WTC11 (cell line): ENCODE measurements around the gene SPPL2B. TPM values are rescaled to one million over a fixed set of nuclear protein-coding genes. Genes with fewer than 3 reads are reported as not detected.

Experiments
- ATAC-seq: fragments of 200-7000 bp; cut with Tn5 transposase; 2 replicates; pipeline ENCODE4 v1.10.0; 2021; ENCODE audit warnings: mild to moderate bottlenecking, moderate library complexity
- CTCF ChIA-PET: fragments of 300-600 bp; sonication (Branson Sonifier 250); formaldehyde crosslinking; loops from one replicate; lab custom pipeline; 2021; ENCODE audit warnings: antibody characterized with exemption; lab: Charles Lee
- POLR2A ChIA-PET: fragments of 350-600 bp; sonication (Branson Sonifier 250); formaldehyde crosslinking; loops from one replicate; lab custom pipeline; 2021; ENCODE audit warnings: antibody characterized with exemption; lab: Charles Lee
- DNase-seq: peaks from one replicate; pipeline ENCODE4 v3.0.0; 2021; ENCODE audit warnings: low spot score
- H3K27ac Mint-ChIP-seq: 2 replicates; pipeline ENCODE4 v1.8.0; 2021; ENCODE audit warnings: mixed read lengths
- H3K27me3 Mint-ChIP-seq: 2 replicates; pipeline ENCODE4 v1.8.0; 2021; ENCODE audit warnings: low read depth, mild to moderate bottlenecking, moderate library complexity, mixed read lengths
- H3K36me3 Mint-ChIP-seq: 2 replicates; pipeline ENCODE4 v1.8.0; 2021; ENCODE audit warnings: mixed read lengths
- H3K4me1 Mint-ChIP-seq: 2 replicates; pipeline ENCODE4 v1.8.0; 2022; ENCODE audit warnings: mixed read lengths
- H3K4me3 Mint-ChIP-seq: 2 replicates; pipeline ENCODE4 v1.8.0; 2021; ENCODE audit warnings: mild to moderate bottlenecking, moderate library complexity, mixed read lengths
- H3K9me3 Mint-ChIP-seq: 2 replicates; pipeline ENCODE4 v1.8.0; 2021; ENCODE audit warnings: mixed read lengths
- AFF4 ChIP-seq: sonication (generic); formaldehyde crosslinking; IDR thresholded peaks from 2 replicates; pipeline ENCODE4 v1.8.1; 2023; ENCODE audit warnings: mild to moderate bottlenecking, missing genetic modification reagents, borderline replicate concordance
- ATF1 ChIP-seq: sonication (generic); formaldehyde crosslinking; IDR thresholded peaks from 2 replicates; pipeline ENCODE4 v1.8.1; 2023; ENCODE audit warnings: mild to moderate bottlenecking, moderate library complexity, missing genetic modification reagents
- ATF2 ChIP-seq: sonication (generic); formaldehyde crosslinking; IDR thresholded peaks from 2 replicates; pipeline ENCODE4 v1.8.1; 2022; ENCODE audit warnings: low read depth, missing genetic modification reagents, borderline replicate concordance
- CDX4 ChIP-seq: fragments of 250-450 bp; sonication (Bioruptor Pico); IDR thresholded peaks from 2 replicates; pipeline ENCODE4 v1.9.0; 2021; ENCODE audit warnings: moderate library complexity, mild to moderate bottlenecking, inconsistent platforms, borderline replicate concordance
- FOXP1 ChIP-seq: sonication (generic); formaldehyde crosslinking; IDR thresholded peaks from 2 replicates; pipeline ENCODE4 v1.8.0; 2022; ENCODE audit warnings: missing genetic modification reagents, mild to moderate bottlenecking, moderate library complexity, borderline replicate concordance
- JUN ChIP-seq: sonication (generic); formaldehyde crosslinking; IDR thresholded peaks from 2 replicates; pipeline ENCODE4 v1.8.0; 2023; ENCODE audit warnings: mild to moderate bottlenecking, missing genetic modification reagents
- MXD4 ChIP-seq: fragments of 250-450 bp; sonication (Bioruptor Pico); IDR thresholded peaks from 2 replicates; pipeline ENCODE4 v1.8.0; 2021; ENCODE audit warnings: mild to moderate bottlenecking, moderate library complexity, borderline replicate concordance
- MYBL2 ChIP-seq: sonication (generic); formaldehyde crosslinking; IDR thresholded peaks from 2 replicates; pipeline ENCODE4 v1.8.1; 2023; ENCODE audit warnings: mild to moderate bottlenecking, moderate library complexity, missing genetic modification reagents
- OVOL2 ChIP-seq: fragments of 250-450 bp; sonication (Bioruptor Pico); IDR thresholded peaks from 2 replicates; pipeline ENCODE4 v1.9.0; 2021; ENCODE audit warnings: mild to moderate bottlenecking, borderline replicate concordance
- PRRX2 ChIP-seq: fragments of 250-450 bp; sonication (Bioruptor Pico); IDR thresholded peaks from 2 replicates; pipeline ENCODE4 v1.8.0; 2021; ENCODE audit warnings: mild to moderate bottlenecking
- RORB ChIP-seq: fragments of 250-450 bp; sonication (Bioruptor Pico); IDR thresholded peaks from 2 replicates; pipeline ENCODE4 v1.9.0; 2021; ENCODE audit warnings: mild to moderate bottlenecking
- TEAD1 ChIP-seq: sonication (generic); formaldehyde crosslinking; IDR thresholded peaks from 2 replicates; pipeline ENCODE4 v1.8.0; 2022; ENCODE audit warnings: mild to moderate bottlenecking, missing genetic modification reagents
- ZNF121 ChIP-seq: sonication (generic); formaldehyde crosslinking; IDR thresholded peaks from 2 replicates; pipeline ENCODE4 v1.8.0; 2023; ENCODE audit warnings: missing genetic modification reagents
- ZNF281 ChIP-seq: sonication (generic); formaldehyde crosslinking; IDR thresholded peaks from 2 replicates; pipeline ENCODE4 v1.8.0; 2023; ENCODE audit warnings: mild to moderate bottlenecking, missing genetic modification reagents
- ZNF671 ChIP-seq: fragments of 250-450 bp; sonication (Bioruptor Pico); IDR thresholded peaks from 2 replicates; pipeline ENCODE4 v1.8.0; 2021; ENCODE audit warnings: mild to moderate bottlenecking
- total RNA-seq: library from RNA; stranded (reverse); gene quantifications from 3 replicates; pipeline ENCODE4 v1.2.3, GENCODE V29; 2021

The SPPL2B gene
- total RNA-seq, 1 experiment from 2014 or later, result 117 TPM

- POLR2A ChIA-PET, result no interaction called here
- no peak overlapping the region for H3K4me3 Mint-ChIP-seq
- no peak overlapping the region for H3K27ac Mint-ChIP-seq
- H3K27me3 Mint-ChIP-seq, result peaks cover 9% of the 10 kb centered on the region
- H3K4me1 Mint-ChIP-seq, result no peaks in the 10 kb centered on the region
- CTCF ChIA-PET, result interaction anchor here (0.7 to 1.3 kb wide), 6 partner anchors 9 to 1478 kb away, joined by 3 to 4 read pairs (median 4); no protein-coding TSS in a partner anchor
- peaks cover 9% of the 10 kb centered on the region for H3K9me3 Mint-ChIP-seq
- DNase-seq (no peak), ATAC-seq (no peak)
- TF ChIP-seq ZNF671 (CRISPR knock-in tag) (no peak), ZNF121 (CRISPR knock-in tag) (no peak), AFF4 (CRISPR knock-in tag) (no peak), ATF2 (CRISPR knock-in tag) (no peak)
- peaks cover 8% of the 10 kb centered on the region for H3K36me3 Mint-ChIP-seq
Observed at GRCh38 chr19:2318923-2319322, 9.6 kb upstream of the SPPL2B start.

GRCh38 chr19:2319551-2319950 is 8.9 kb upstream of the SPPL2B start:
- TF ChIP-seq JUN (CRISPR knock-in tag) (no peak), OVOL2 (CRISPR knock-in tag) (no peak), MXD4 (CRISPR knock-in tag) (no peak), MYBL2 (CRISPR knock-in tag) (no peak), ATF1 (CRISPR knock-in tag) (no peak), CDX4 (CRISPR knock-in tag) (no peak), FOXP1 (CRISPR knock-in tag) (no peak), PRRX2 (CRISPR knock-in tag) (no peak), TEAD1 (no peak), ZNF281 (CRISPR knock-in tag) (no peak), RORB (CRISPR knock-in tag) (no peak)
- DNase-seq, result no peak
- ATAC-seq, result no peak
- Mint-ChIP-seq H3K4me1 (no peaks in the 10 kb centered on the region), H3K4me3 (no peak overlapping the region), H3K9me3 (peaks cover 9% of the 10 kb centered on the region), H3K27me3 (peaks cover 7% of the 10 kb centered on the region), H3K36me3 (peaks cover 13% of the 10 kb centered on the region), H3K27ac (no peak overlapping the region)
- CTCF ChIA-PET, result interaction anchor here (1.3 kb wide), 2 partner anchors 32 to 120 kb away, joined by 3 read pairs; no protein-coding TSS in a partner anchor
- POLR2A ChIA-PET, result no interaction called here
